ENCODE data around the gene WDR82. TPM values are rescaled to one million over a fixed set of nuclear protein-coding genes. Genes with fewer than 3 reads are reported as not detected.

WDR82 gene
- total and polyA plus RNA-seq, 2 of the 8 experiments (the other 6 are each of a cell fraction or from before 2014, with no cell fraction given): 33.5 to 82.7 TPM

- TF ChIP-seq CHD1 (IDR thresholded peaks at IDR 0.05; ENCODE audit: low read depth, low read length) (no peak), SRF (IDR thresholded peaks at IDR 0.05; ENCODE audit: low read depth, low read length) (no peak), USF2 (IDR thresholded peaks at IDR 0.05; ENCODE audit: low read length) (no peak), SP4 (IDR thresholded peaks at IDR 0.05; ENCODE audit: low read length) (no peak), RNF2 (IDR thresholded peaks at IDR 0.05; ENCODE audit: borderline replicate concordance, low read depth, low read length, missing control alignments, poor library complexity, severe bottlenecking) (no peak)
Observed at GRCh38 chr3:52322466-52322865, 44.0 kb upstream of the WDR82 start (continued).
